ENCODE results near the gene GSN. TPM values are rescaled to one million over a fixed set of nuclear protein-coding genes. Genes with fewer than 3 reads are reported as not detected.

GSN gene
- total and polyA plus RNA-seq, 2 of the 13 experiments (the other 11 are each of a cell fraction or from before 2014, with no cell fraction given): 294 to 307 TPM

- TF ChIP-seq AKNA (CRISPR knock-in tag; IDR thresholded peaks at IDR 0.05; ENCODE audit: borderline replicate concordance) (no peak), ZSCAN20 (CRISPR knock-in tag; IDR thresholded peaks at IDR 0.05; ENCODE audit: borderline replicate concordance) (no peak), ZNF703 (CRISPR knock-in tag; IDR thresholded peaks at IDR 0.05; ENCODE audit: borderline replicate concordance) (no peak), CHCHD3 (CRISPR knock-in tag; IDR thresholded peaks at IDR 0.05) (no peak)
Observed at GRCh38 chr9:121235512-121235911, 32.5 kb upstream of the GSN start (continued).

GRCh38 chr9:121237916-121238315 is 30.0 kb upstream of the GSN start:
- TF ChIP-seq ZNF557 (CRISPR knock-in tag; IDR thresholded peaks at IDR 0.05): no peak
- TF ChIP-seq ATM (IDR thresholded peaks at IDR 0.05; ENCODE audit: borderline replicate concordance): no peak
- TF ChIP-seq ZNF232 (CRISPR knock-in tag; IDR thresholded peaks at IDR 0.05; ENCODE audit: borderline replicate concordance): no peak
- Histone ChIP-seq H3K9me3 (ENCODE audit: low read length) (no peaks in the 10 kb centered on the region), H2AFZ (ENCODE audit: low read length) (no peak overlapping the region), H3K27ac (ENCODE audit: extremely low read length, insufficient read depth, low read length) (no peak overlapping the region), H3K79me2 (ENCODE audit: insufficient read depth, low read length) (no peaks in the 10 kb centered on the region), H3K36me3 (replicated peaks in 1 of 2; ENCODE audit: control insufficient read depth in 1 of 2, insufficient read depth in 2 of 2, low read length in 2 of 2) (no peaks in the 10 kb centered on the region), H3K4me2 (ENCODE audit: low read depth, low read length) (no peak overlapping the region), H3K9ac (ENCODE audit: insufficient read depth, low read depth, low read length) (no peak overlapping the region), H3K4me3 (replicated peaks in 1 of 3; ENCODE audit: insufficient read depth in 1 of 3, low read depth in 2 of 3, low read length in 3 of 3) (no peak overlapping the region), H3K4me1 (ENCODE audit: insufficient read depth, low read length) (peaks cover 16% of the 10 kb centered on the region), H4K20me1 (ENCODE audit: insufficient read depth, low read length) (no peaks in the 10 kb centered on the region), H3K27me3 (ENCODE audit: control insufficient read depth in 1 of 2, insufficient read depth in 2 of 2, low read length in 2 of 2) (peaks cover 0 to 15% of the 10 kb centered on the region in 2 experiments; a peak in 1 of 5 replicates)
- ChIA-PET POLR2A (no interaction called here), CTCF (ENCODE audit: low intra/inter-chr PET ratio, low total read pairs) (no interaction called here)
- in situ Hi-C loops (cut with HindIII; ENCODE audit: extremely low pct_ligation_motif_present, low pct_unique_long_range_greater_than_20kb) (no loop called here), intact Hi-C loops (cut with micrococcal nuclease; ENCODE audit: unreplicated experiment) (no loop called here)
- FAIRE-seq (no peak), DNase-seq (ENCODE audit: low spot score) (no peak), ATAC-seq (no peak)
- 54% methylated on average over 3 of the region's 3 CpGs for WGBS (ENCODE audit: low lambda C conversion rate)
- BruUV-seq (replicated peaks): no TSS peak

All from HepG2 (cell line).